HepG2 (cell line): Measurements from ENCODE around the gene MICAL3. TPM values are rescaled to one million over a fixed set of nuclear protein-coding genes. Genes with fewer than 3 reads are reported as not detected.

Experiments
- AHDC1 ChIP-seq: sonication (generic); formaldehyde crosslinking; IDR thresholded peaks from 2 replicates; pipeline ENCODE4 v1.5.1; 2020; ENCODE audit warnings: mild to moderate bottlenecking, missing genetic modification reagents, borderline replicate concordance
- ERF ChIP-seq: IDR thresholded peaks from 2 replicates; pipeline ENCODE4 v1.6.1; 2018; ENCODE audit warnings: missing biosample characterization, missing genetic modification reagents
- HES4 ChIP-seq: sonication (generic); formaldehyde crosslinking; IDR thresholded peaks from 2 replicates; pipeline ENCODE4 v1.9.0; 2021; ENCODE audit warnings: mild to moderate bottlenecking, missing genetic modification reagents, borderline replicate concordance
- HIC2 ChIP-seq: sonication (generic); formaldehyde crosslinking; IDR thresholded peaks from 2 replicates; pipeline ENCODE4 v1.9.0; 2022; ENCODE audit warnings: low read depth, missing genetic modification reagents
- HOXA7 ChIP-seq: sonication (generic); formaldehyde crosslinking; IDR thresholded peaks from 2 replicates; pipeline ENCODE4 v1.8.1; 2022; ENCODE audit warnings: mild to moderate bottlenecking, missing genetic modification reagents, moderate library complexity
- MEF2D ChIP-seq: sonication (generic); formaldehyde crosslinking; IDR thresholded peaks from 2 replicates; pipeline ENCODE4 v1.5.1; 2020; ENCODE audit warnings: mild to moderate bottlenecking, missing genetic modification reagents
- MXI1 ChIP-seq: IDR thresholded peaks from 3 replicates; pipeline ENCODE4 v1.6.1; 2012; ENCODE audit warnings: low read depth, low read length, inconsistent platforms, borderline replicate concordance
- PHF8 ChIP-seq: sonication (generic); formaldehyde crosslinking; IDR thresholded peaks from 2 replicates; pipeline ENCODE4 v1.5.0; 2020; ENCODE audit warnings: missing genetic modification reagents
- RBFOX2 ChIP-seq: fragments of 200-400 bp; formaldehyde crosslinking; IDR thresholded peaks from 2 replicates; pipeline ENCODE4 v1.6.1; 2017; ENCODE audit warnings: low read depth, mild to moderate bottlenecking, low read length
- RFX1 ChIP-seq: fragments of 450-650 bp; IDR thresholded peaks from 2 replicates; pipeline ENCODE4 v1.6.1; 2017
- SNRNP70 ChIP-seq: fragments of 200-400 bp; formaldehyde crosslinking; IDR thresholded peaks from 2 replicates; pipeline ENCODE4 v1.6.1; 2017; ENCODE audit warnings: mild to moderate bottlenecking, low read depth, low read length, moderate library complexity
- SRSF4 ChIP-seq: fragments of 200-400 bp; formaldehyde crosslinking; IDR thresholded peaks from one replicate; pipeline ENCODE4 v1.6.1; 2018; ENCODE audit warnings: mild to moderate bottlenecking, low read depth, low read length, moderate library complexity; ENCODE audit not compliant: poor library complexity, severe bottlenecking
- TCF7 ChIP-seq: sonication (generic); IDR thresholded peaks from 2 replicates; pipeline ENCODE4 v1.6.1; 2016; ENCODE audit warnings: antibody characterized with exemption, low read depth
- ZBTB34 ChIP-seq: sonication (generic); formaldehyde crosslinking; IDR thresholded peaks from 2 replicates; pipeline ENCODE4 v1.8.0; 2022; ENCODE audit warnings: mild to moderate bottlenecking, missing genetic modification reagents
- ZNF280B ChIP-seq: sonication (generic); formaldehyde crosslinking; IDR thresholded peaks from 2 replicates; pipeline ENCODE4 v1.5.0; 2020; ENCODE audit warnings: missing genetic modification reagents, mild to moderate bottlenecking, borderline replicate concordance
- ZNF703 ChIP-seq: sonication (generic); formaldehyde crosslinking; IDR thresholded peaks from 2 replicates; pipeline ENCODE4 v1.5.1; 2020; ENCODE audit warnings: missing genetic modification reagents, mild to moderate bottlenecking, moderate library complexity, borderline replicate concordance
- ZSCAN12 ChIP-seq: sonication (generic); formaldehyde crosslinking; IDR thresholded peaks from 2 replicates; pipeline ENCODE4 v1.9.0; 2021; ENCODE audit warnings: mild to moderate bottlenecking, missing genetic modification reagents
- polyA plus RNA-seq, 8 experiments: library from polyadenylated mRNA; depleted of rRNA in 3 of 8; stranded (reverse) in 7 of 8; unstranded in 1 of 8; fragments of >200 nt; fragmentation: Illumina TruSeq in 4 of 8; extraction: Trizol in 4 of 8; gene quantifications; 2 replicates each; pipeline versions ENCODE4 v1.2.1 to v1.2.3, GENCODE V29; 2011 to 2016; ENCODE audit warnings: low read depth in 4 of 8, missing spikeins in 1 of 8, mixed read lengths in 1 of 8; ENCODE audit not compliant: insufficient read depth in 1 of 8
- total RNA-seq, 5 experiments: library from RNA; depleted of rRNA; stranded (reverse); fragments of >200 nt; fragmentation: Illumina TruSeq; extraction: Trizol; gene quantifications; 2 replicates each; pipeline ENCODE4 v1.2.3, GENCODE V29; 2016; ENCODE audit warnings: low read depth in 1 of 5

Gene MICAL3
- total and polyA plus RNA-seq, 2 of the 13 experiments (the other 11 are each of a cell fraction or from before 2014, with no cell fraction given): 5.3 to 12.5 TPM

GRCh38 chr22:18044548-18045271, 20.3 kb upstream of the MICAL3 start (continued):
- TF ChIP-seq ZBTB34 (CRISPR knock-in tag) (peak; percentile 94), ZNF280B (no peak), ERF (CRISPR knock-in tag) (0 out of 2 replicates have a peak, but pooled peaks have one; percentile 81), MXI1 (peak; percentile 56; the same call in 1 of the 3 replicates), MEF2D (no peak), HES4 (CRISPR knock-in tag) (no peak), SNRNP70 (no peak), ZNF703 (CRISPR knock-in tag) (no peak), RBFOX2 (0 out of 2 replicates have a peak, but pooled peaks have one; percentile 20), PHF8 (CRISPR knock-in tag) (no peak; the same call in 1 of the 2 replicates), HOXA7 (CRISPR knock-in tag) (no peak), SRSF4 (no peak), HIC2 (CRISPR knock-in tag) (peak; percentile 67; the same call in 1 of the 2 replicates), TCF7 (peak; percentile 50), RFX1 (no peak), AHDC1 (CRISPR knock-in tag) (no peak; the same call in 1 of the 2 replicates), ZSCAN12 (CRISPR knock-in tag) (no peak)
